T-cell (primary cell): Measurements from ENCODE around the gene BMP8A. TPM values are rescaled to one million over a fixed set of nuclear protein-coding genes. Genes with fewer than 3 reads are reported as not detected.
"Not testable (repeated sequence)": the region's sequence is repeated elsewhere in the genome, so short reads cannot be mapped to it uniquely, and the experiment has no call there.

Source experiments
- ATAC-seq, 4 experiments: fragments of 200-7000 bp in 3 of 4; fragments of 150-1000 bp in 1 of 4; cut with Tn5 transposase; replicated peaks in 1 of 4; 1 replicate in 3 of 4; 2 replicates in 1 of 4; pipeline ENCODE4 v1.10.0; 2021; ENCODE audit warnings: moderate library complexity in 3 of 4, mild to moderate bottlenecking in 2 of 4, moderate number of reproducible peaks in 1 of 4
- CTCF ChIA-PET, 2 donors: fragments of 300-600 bp; sonication (Branson Sonifier 250); formaldehyde crosslinking; loops; one replicate each; lab custom pipeline; 2022; ENCODE audit warnings: antibody characterized with exemption in 2 of 2; lab: Charles Lee
- POLR2A ChIA-PET, 2 donors: fragments of 300-600 bp; sonication (Branson Sonifier 250); formaldehyde crosslinking; loops; one replicate each; lab custom pipeline; 2022; ENCODE audit warnings: antibody characterized with exemption in 2 of 2; lab: Charles Lee
- DNase-seq, 35 experiments: peaks; one replicate each; pipeline versions ENCODE4 v3.0.0 to v3.0.0-alpha.2; 2013 to 2023
- H3K27ac ChIP-seq: one replicate; pipeline ENCODE4 v1.5.1; 2013; ENCODE audit warnings: low read length
- H3K27me3 ChIP-seq, 2 experiments: replicated peaks in 1 of 2; 1 replicate in 1 of 2; 2 replicates in 1 of 2; pipeline versions ENCODE4 v1.6.1 to v1.7.0; 2013; ENCODE audit warnings: low read length in 1 of 2, mixed read lengths in 1 of 2; ENCODE audit not compliant: control insufficient read depth in 2 of 2, insufficient read depth in 2 of 2; ENCODE audit errors: extremely low read depth in 1 of 2
- H3K36me3 ChIP-seq, 2 donors: 1 replicate in 1 of 2; 2 replicates in 1 of 2; pipeline versions ENCODE4 v1.6.1 to v1.7.0; 2013; ENCODE audit warnings: low read length in 1 of 2; ENCODE audit not compliant: control insufficient read depth in 2 of 2, insufficient read depth in 1 of 2; ENCODE audit errors: extremely low read depth in 1 of 2
- H3K4me1 ChIP-seq, 2 experiments: 1 replicate in 1 of 2; 2 replicates in 1 of 2; pipeline versions ENCODE4 v1.6.1 to v1.7.0; 2013; ENCODE audit warnings: low read length in 2 of 2, mixed read lengths in 1 of 2; ENCODE audit not compliant: insufficient read depth in 2 of 2, control insufficient read depth in 1 of 2; ENCODE audit errors: extremely low read depth in 1 of 2
- H3K4me3 ChIP-seq, 2 donors: 1 replicate in 1 of 2; 2 replicates in 1 of 2; pipeline versions ENCODE4 v1.5.1 to v1.7.0; 2013; ENCODE audit warnings: mild to moderate bottlenecking in 2 of 2, low read length in 1 of 2, moderate library complexity in 1 of 2; ENCODE audit not compliant: control insufficient read depth in 1 of 2; ENCODE audit errors: extremely low read depth in 1 of 2
- H3K9me3 ChIP-seq: 2 replicates; pipeline ENCODE4 v1.7.0; 2013
- H3K27ac Mint-ChIP-seq, 2 donors: one replicate each; pipeline ENCODE4 v1.8.0; 2020 to 2021; ENCODE audit warnings: mild to moderate bottlenecking in 2 of 2, mixed read lengths in 2 of 2
- H3K27me3 Mint-ChIP-seq, 2 donors: one replicate each; pipeline ENCODE4 v1.8.0; 2021 to 2022; ENCODE audit warnings: mixed read lengths in 2 of 2
- H3K36me3 Mint-ChIP-seq: one replicate; pipeline ENCODE4 v1.8.0; 2021; ENCODE audit warnings: mixed read lengths
- H3K4me1 Mint-ChIP-seq, 3 donors: one replicate each; pipeline ENCODE4 v1.8.0; 2020 to 2022; ENCODE audit warnings: mixed read lengths in 3 of 3, mild to moderate bottlenecking in 1 of 3
- H3K4me3 Mint-ChIP-seq, 3 donors: one replicate each; pipeline ENCODE4 v1.8.0; 2020 to 2022; ENCODE audit warnings: mild to moderate bottlenecking in 3 of 3, mixed read lengths in 3 of 3, moderate library complexity in 3 of 3
- H3K9me3 Mint-ChIP-seq, 3 donors: one replicate each; pipeline ENCODE4 v1.8.0; 2020 to 2022; ENCODE audit warnings: mixed read lengths in 3 of 3
- WGBS: methylation state at CpG from one replicate; pipeline ENCODE4 v1.1.5; 2013; ENCODE audit warnings: missing lambda C conversion rate; ENCODE audit not compliant: insufficient coverage; 5-methylcytosine and 5-hydroxymethylcytosine counted together
- total RNA-seq, 35 experiments: library from RNA in 6 of 35; stranded (reverse) in 6 of 35; fragments of 120-200 nt in 1 of 35; gene quantifications; one replicate each; pipeline versions ENCODE4 v1.2.1 to v1.2.4 and lab custom pipeline; 2013 to 2026

Gene BMP8A
- total RNA-seq, 5 donors from 2014 or later (not counting 1 experiment from before 2014, with no cell fraction given), result 0.38 TPM; not detected in 4

DNA sequence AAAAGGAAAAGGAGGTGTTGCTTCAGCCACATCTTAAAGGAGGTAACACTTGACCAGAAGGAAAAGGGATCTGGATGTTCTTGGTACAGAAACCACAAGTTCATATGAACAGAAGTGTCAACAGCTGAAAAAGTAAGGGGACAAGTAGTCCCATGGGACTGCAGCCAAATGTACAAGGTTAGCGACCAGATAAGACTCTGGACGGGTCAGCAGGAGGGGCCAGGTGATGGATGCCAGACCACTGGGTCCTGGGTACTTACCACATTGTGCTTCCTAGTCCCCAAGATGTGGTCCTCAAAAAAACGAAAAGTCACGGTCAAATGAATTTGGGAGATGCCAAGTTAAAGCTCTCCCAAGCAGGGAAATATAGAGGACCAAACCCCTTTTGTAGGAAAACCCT is 16.6 kb upstream of the BMP8A start:
- no peaks in the 10 kb centered on the region for H3K9me3 Mint-ChIP-seq
- ChIA-PET POLR2A (no interaction called here), CTCF (no interaction called here)
- H3K4me1 Mint-ChIP-seq, result no peaks in the 10 kb centered on the region
- no peaks in the 10 kb centered on the region for H3K4me1 ChIP-seq
- 93% methylated on average over 2 of the region's 4 CpGs for WGBS
- no peak overlapping the region for H3K4me3 Mint-ChIP-seq
- DNase-seq (no peak), ATAC-seq (no peak)
- peaks cover 4 to 68% of the 10 kb centered on the region in 2 donors for H3K36me3 ChIP-seq
- H3K4me3 ChIP-seq, result no peak overlapping the region
- no peaks in the 10 kb centered on the region for H3K9me3 ChIP-seq
- no peaks in the 10 kb centered on the region for H3K27me3 Mint-ChIP-seq
- peaks cover 53% of the 10 kb centered on the region for H3K36me3 Mint-ChIP-seq
- no peak overlapping the region for H3K27ac ChIP-seq
- no peak overlapping the region for H3K27ac Mint-ChIP-seq
- no peaks in the 10 kb centered on the region for H3K27me3 ChIP-seq

DNA sequence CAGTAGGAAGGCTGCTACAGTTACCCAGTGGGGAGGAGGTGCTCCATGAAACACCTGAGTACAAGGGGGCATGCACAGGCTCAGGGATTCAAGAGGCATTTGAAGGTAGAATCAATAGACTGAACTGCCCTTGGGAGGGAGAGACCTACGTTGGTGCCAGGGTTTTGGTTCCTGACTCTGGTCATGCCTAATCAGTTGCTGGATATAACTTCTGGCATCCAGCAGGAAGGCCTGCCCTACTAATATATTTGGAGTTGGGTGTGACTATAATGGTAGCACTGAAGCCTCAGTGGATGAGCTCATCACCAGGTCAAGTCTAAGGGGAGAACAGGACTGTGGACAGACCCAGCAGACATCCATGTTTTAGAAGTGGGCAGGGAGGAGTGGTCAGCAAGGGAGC is 15.9 kb upstream of the BMP8A start:
- POLR2A ChIA-PET, H3K27ac ChIP-seq, H3K27me3 ChIP-seq, H3K4me3 ChIP-seq, DNase-seq, H3K4me3 Mint-ChIP-seq, H3K9me3 Mint-ChIP-seq, CTCF ChIA-PET, H3K4me1 Mint-ChIP-seq, H3K4me1 ChIP-seq, H3K27me3 Mint-ChIP-seq, ATAC-seq, H3K9me3 ChIP-seq: not testable (repeated sequence)
- H3K36me3 ChIP-seq, result peaks cover 4 to 71% of the 10 kb centered on the region in 2 donors
- 83% methylated on average over 1 of the region's 1 CpG for WGBS
- H3K27ac Mint-ChIP-seq, result peak overlapping the region in 1 of 2 donors; percentile 34
- peaks cover 54% of the 10 kb centered on the region for H3K36me3 Mint-ChIP-seq

DNA sequence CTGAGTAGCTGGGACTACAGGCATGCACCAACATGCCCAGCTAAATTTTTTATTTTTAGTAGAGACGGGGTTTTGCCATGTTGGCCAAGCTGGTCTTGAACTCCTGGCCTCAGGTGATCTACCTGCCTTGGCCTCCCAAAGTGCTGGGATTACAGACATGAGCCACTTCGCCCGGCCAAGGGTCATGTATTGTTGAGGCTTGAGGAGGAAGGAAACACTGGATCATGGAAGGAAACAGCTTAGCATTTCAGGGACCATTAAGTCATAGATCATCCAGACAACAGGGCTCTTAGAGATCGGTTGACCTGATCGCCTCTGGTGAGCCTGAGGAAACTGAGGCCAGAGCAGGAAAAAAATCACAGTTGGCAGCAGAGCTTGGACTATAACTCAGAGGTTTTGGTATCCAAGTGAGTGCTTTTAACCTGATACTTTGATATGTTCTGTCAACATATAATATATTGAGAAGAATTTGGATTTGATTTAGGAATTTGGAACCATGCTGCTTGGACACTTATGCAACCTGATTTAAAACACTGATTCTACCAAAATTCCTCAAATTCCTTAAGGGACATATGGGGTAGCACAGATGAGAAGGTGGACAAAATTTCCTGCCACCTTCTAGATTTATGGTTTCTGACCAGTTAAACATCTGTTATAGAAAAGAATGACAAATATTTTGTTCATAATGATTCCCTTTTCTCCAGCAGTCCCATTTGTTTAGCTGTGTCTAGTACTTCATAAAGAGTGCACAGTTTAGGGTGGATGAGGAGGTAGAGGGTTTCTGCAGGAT is 13.1 kb upstream of the BMP8A start:
- H3K4me1 ChIP-seq, result no peaks in the 10 kb centered on the region
- ChIA-PET POLR2A (interaction anchor here in 1 of 2 donors (0.9 kb wide), 1 partner anchor 22 kb away, joined by 3 read pairs; no protein-coding TSS in a partner anchor), CTCF (no interaction called here)
- Mint-ChIP-seq H3K4me1 (no peaks in the 10 kb centered on the region), H3K27ac (no peak overlapping the region), H3K36me3 (peaks cover 54% of the 10 kb centered on the region), H3K4me3 (no peak overlapping the region), H3K9me3 (no peaks in the 10 kb centered on the region), H3K27me3 (no peaks in the 10 kb centered on the region)
- H3K4me3 ChIP-seq, result no peak overlapping the region
- no peaks in the 10 kb centered on the region for H3K27me3 ChIP-seq
- peaks cover 10 to 69% of the 10 kb centered on the region in 2 donors for H3K36me3 ChIP-seq
- H3K27ac ChIP-seq, result no peak overlapping the region
- DNase-seq (no peak), ATAC-seq (no peak)
- H3K9me3 ChIP-seq, result no peaks in the 10 kb centered on the region
- 100% methylated on average over 4 of the region's 5 CpGs for WGBS

DNA sequence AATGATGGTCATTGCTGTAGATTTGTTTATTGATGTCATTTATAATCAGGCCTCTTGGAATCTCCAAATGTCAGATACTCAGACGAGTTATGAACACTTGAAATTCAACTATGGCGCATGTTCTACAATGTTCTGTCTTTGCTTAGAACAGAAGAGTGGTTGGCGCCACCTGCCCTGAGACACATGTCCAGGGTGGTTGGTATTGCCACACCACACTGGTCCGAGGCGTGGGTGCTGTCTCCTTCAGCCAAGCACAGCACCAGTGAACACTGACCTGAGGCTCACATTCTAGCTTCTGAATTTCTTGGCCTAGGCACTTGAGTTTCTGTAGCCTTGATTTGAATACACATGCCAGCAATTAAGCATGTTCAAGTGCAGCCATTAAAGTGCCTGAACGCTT is 10.1 kb upstream of the BMP8A start:
- no peaks in the 10 kb centered on the region for H3K9me3 Mint-ChIP-seq
- ATAC-seq, result no peak
- no peaks in the 10 kb centered on the region for H3K27me3 Mint-ChIP-seq
- ChIA-PET POLR2A (interaction anchor here in 1 of 2 donors (0.6 kb wide), 1 partner anchor 11 kb away, joined by 3 read pairs; no protein-coding TSS in a partner anchor), CTCF (no interaction called here)
- Histone ChIP-seq H3K4me3 (no peak overlapping the region), H3K27ac (no peak overlapping the region), H3K4me1 (no peaks in the 10 kb centered on the region), H3K9me3 (no peaks in the 10 kb centered on the region), H3K36me3 (peaks cover 11 to 77% of the 10 kb centered on the region in 2 donors), H3K27me3 (no peaks in the 10 kb centered on the region)
- no peaks in the 10 kb centered on the region for H3K4me1 Mint-ChIP-seq
- H3K4me3 Mint-ChIP-seq, result no peak overlapping the region
- 94% methylated on average over 6 of the region's 6 CpGs for WGBS
- no peak for DNase-seq
- H3K27ac Mint-ChIP-seq, result no peak overlapping the region
- peaks cover 49% of the 10 kb centered on the region for H3K36me3 Mint-ChIP-seq

DNA sequence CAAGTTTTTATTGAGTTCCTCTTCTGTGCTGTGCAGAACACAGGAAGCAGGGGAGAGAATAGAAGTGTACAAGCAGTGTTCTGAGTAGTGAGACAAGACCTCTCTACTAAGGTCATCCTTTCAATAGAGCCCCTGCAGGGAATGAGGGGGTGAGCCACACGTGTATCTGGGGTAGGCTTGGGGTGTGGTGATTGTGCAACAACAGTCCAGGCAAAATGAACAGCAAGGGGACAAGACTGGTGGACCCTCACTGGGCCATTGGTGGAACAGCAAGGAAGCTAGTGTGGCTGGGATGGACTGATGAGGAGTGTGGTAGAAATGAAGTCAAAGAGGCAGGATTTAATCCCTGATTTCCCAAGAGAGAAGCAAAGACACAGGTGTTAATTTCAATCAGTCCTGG is 8.2 kb upstream of the BMP8A start:
- Mint-ChIP-seq H3K36me3 (peaks cover 48% of the 10 kb centered on the region), H3K27me3 (no peaks in the 10 kb centered on the region), H3K27ac (peak overlapping the region; percentile 55 to 63), H3K4me1 (no peaks in the 10 kb centered on the region), H3K4me3 (no peak overlapping the region), H3K9me3 (no peaks in the 10 kb centered on the region)
- ATAC-seq, result no peak
- no peaks in the 10 kb centered on the region for H3K27me3 ChIP-seq
- WGBS, result 100% methylated on average over 1 of the region's 1 CpG
- H3K36me3 ChIP-seq, result peaks cover 11 to 75% of the 10 kb centered on the region in 2 donors
- no peaks in the 10 kb centered on the region for H3K4me1 ChIP-seq
- no peak overlapping the region for H3K27ac ChIP-seq
- DNase-seq, result no peak
- H3K9me3 ChIP-seq, result no peaks in the 10 kb centered on the region
- ChIA-PET CTCF (no interaction called here), POLR2A (no interaction called here)
- no peak overlapping the region for H3K4me3 ChIP-seq

DNA sequence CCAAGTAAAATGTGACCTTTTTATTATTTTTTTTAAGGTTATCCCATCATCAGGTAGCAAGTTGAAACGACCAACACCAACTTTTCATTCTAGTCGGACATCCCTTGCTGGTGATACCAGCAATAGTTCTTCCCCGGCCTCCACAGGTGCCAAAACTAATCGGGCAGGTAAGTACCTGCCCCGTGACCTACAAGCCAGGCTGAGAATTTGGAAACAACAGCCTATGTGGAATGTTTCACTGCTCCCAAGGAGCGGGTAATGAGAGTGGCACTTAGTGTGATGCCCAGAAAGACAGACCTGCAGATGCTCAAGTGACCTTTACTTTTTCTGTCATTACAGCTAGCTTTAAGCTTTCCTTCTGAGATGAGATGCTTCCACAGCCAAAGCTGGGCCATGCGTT is 6.9 kb upstream of the BMP8A start:
- Mint-ChIP-seq H3K9me3 (no peaks in the 10 kb centered on the region), H3K36me3 (peaks cover 42% of the 10 kb centered on the region), H3K4me1 (no peaks in the 10 kb centered on the region), H3K27ac (no peak overlapping the region), H3K4me3 (no peak overlapping the region), H3K27me3 (no peaks in the 10 kb centered on the region)
- Histone ChIP-seq H3K4me3 (no peak overlapping the region), H3K27ac (no peak overlapping the region), H3K36me3 (peaks cover 11 to 66% of the 10 kb centered on the region in 2 donors), H3K4me1 (no peaks in the 10 kb centered on the region), H3K9me3 (no peaks in the 10 kb centered on the region), H3K27me3 (no peaks in the 10 kb centered on the region)
- CTCF ChIA-PET, result no interaction called here
- POLR2A ChIA-PET, result interaction anchor here in 1 of 2 donors (0.5 kb wide), 1 partner anchor 1682 kb away, joined by 6 read pairs; no protein-coding TSS in a partner anchor
- WGBS, result 93% methylated on average over 3 of the region's 7 CpGs
- ATAC-seq (no peak), DNase-seq (no peak)
